Aorta (tissue), 5 donors: Measurements from ENCODE around the gene CFAP251. TPM values are rescaled to one million over a fixed set of nuclear protein-coding genes. Genes with fewer than 3 reads are reported as not detected.

Experiments
- ATAC-seq: fragments of 200-7000 bp; cut with Tn5 transposase; one replicate; pipeline ENCODE4 v1.9.1; 2022; ENCODE audit warnings: moderate library complexity; ENCODE audit not compliant: low FRiP score
- DNase-seq, 2 donors: peaks; one replicate each; pipeline ENCODE4 v3.0.0-alpha.2; 2020
- H3K27ac ChIP-seq, 2 donors: one replicate each; pipeline ENCODE4 v1.5.1; 2013; ENCODE audit warnings: low read length in 2 of 2, mild to moderate bottlenecking in 2 of 2, moderate library complexity in 2 of 2, control low read depth in 1 of 2, inconsistent platforms in 1 of 2, low read depth in 1 of 2
- H3K27me3 ChIP-seq, 2 donors: one replicate each; pipeline ENCODE4 v1.6.1; 2013; ENCODE audit warnings: control low read depth in 1 of 2, low read length in 1 of 2, mild to moderate bottlenecking in 1 of 2, moderate library complexity in 1 of 2; ENCODE audit not compliant: insufficient read depth in 2 of 2, control insufficient read depth in 1 of 2
- H3K36me3 ChIP-seq, 2 donors: one replicate each; pipeline ENCODE4 v1.6.1; 2013; ENCODE audit warnings: control low read depth in 1 of 2, low read length in 1 of 2, mild to moderate bottlenecking in 1 of 2; ENCODE audit not compliant: insufficient read depth in 2 of 2, control insufficient read depth in 1 of 2
- H3K4me1 ChIP-seq, 2 donors: one replicate each; pipeline ENCODE4 v1.6.1; 2013; ENCODE audit warnings: low read length in 2 of 2, control low read depth in 1 of 2, mild to moderate bottlenecking in 1 of 2, moderate library complexity in 1 of 2; ENCODE audit not compliant: insufficient read depth in 2 of 2, control insufficient read depth in 1 of 2
- H3K4me3 ChIP-seq, 2 donors: one replicate each; pipeline ENCODE4 v1.5.1; 2013; ENCODE audit warnings: low read length in 2 of 2, control low read depth in 1 of 2, mild to moderate bottlenecking in 1 of 2
- H3K9me3 ChIP-seq: one replicate; pipeline ENCODE4 v1.6.1; 2013; ENCODE audit warnings: mild to moderate bottlenecking, low read length; ENCODE audit not compliant: control insufficient read depth
- WGBS, 2 donors: extraction: QIAGEN DNeasy Blood & Tissue Kit; methylation state at CpG; one replicate each; pipeline ENCODE4 v1.1.7; 2013; 5-methylcytosine and 5-hydroxymethylcytosine counted together
- intact Hi-C, 2 donors: fragments of 100-400 bp; cut with DNase I; formaldehyde crosslinking; loops; one replicate each; pipeline versions ENCODE4 v1.14.2 to v1.15.0; 2022
- polyA plus RNA-seq, 2 donors: library from polyadenylated mRNA; stranded (reverse); fragments of 200-250 nt; gene quantifications; one replicate each; pipeline ENCODE4 v1.2.3, GENCODE V29; 2013
- total RNA-seq, 2 donors: library from RNA; stranded (reverse); fragmentation: NEBNext Ultra II Directional; extraction: Animal tissue kit (Norgen Biotek cat#: 25700); gene quantifications; one replicate each; pipeline ENCODE4 v1.2.1, GENCODE V29; 2021
- donor health status: healthy with polysubstance abuse.
- donor health status: Bipolar disorder and iron deficiency.
- donor health status: DM: no; HTN: no; CAD: no.
- donor health status: DM: no; HTN: no; CAD: no.
- donor health status: DM: yes; HTN: yes; CAD: no.

The CFAP251 gene
- total and polyA plus RNA-seq, 4 donors: 0.88 to 3.9 (median 2.2) TPM

- Histone ChIP-seq H3K4me1 (no peaks in the 10 kb centered on the region), H3K4me3 (no peak overlapping the region), H3K9me3 (no peaks in the 10 kb centered on the region), H3K27ac (no peak overlapping the region), H3K36me3 (peaks cover 0 to 3% of the 10 kb centered on the region in 2 donors), H3K27me3 (no peaks in the 10 kb centered on the region)
- DNase-seq (no peak), ATAC-seq (no peak)
- WGBS, 2 donors: 94% methylated on average over 4 of the region's 4 CpGs
- intact Hi-C loops: no loop called here
These were observed 14.6 kb downstream of the CFAP251 start for GRCh38 chr12:121932914-121933521.

GRCh38 chr12:121933522-121934308 is 15.3 kb downstream of the CFAP251 start:
- no peaks in the 10 kb centered on the region for H3K9me3 ChIP-seq
- H3K27ac ChIP-seq: no peak overlapping the region
- intact Hi-C loops: no loop called here
- 93 to 94% methylated on average over 17 of the region's 17 CpGs for WGBS, 2 donors
- no peak overlapping the region for H3K4me3 ChIP-seq
- DNase-seq (no peak), ATAC-seq (no peak)
- H3K36me3 ChIP-seq: peaks cover 0 to 3% of the 10 kb centered on the region in 2 donors
- no peaks in the 10 kb centered on the region for H3K4me1 ChIP-seq
- no peaks in the 10 kb centered on the region for H3K27me3 ChIP-seq

- H3K4me3 ChIP-seq: no peak overlapping the region
- peaks cover 0 to 3% of the 10 kb centered on the region in 2 donors for H3K36me3 ChIP-seq
- WGBS, 2 donors: 98 to 99% methylated on average over 2 of the region's 2 CpGs
- H3K27me3 ChIP-seq: no peaks in the 10 kb centered on the region
- ATAC-seq (no peak), DNase-seq (no peak)
- no peak overlapping the region for H3K27ac ChIP-seq
- H3K4me1 ChIP-seq: no peaks in the 10 kb centered on the region
- intact Hi-C loops: no loop called here
- no peaks in the 10 kb centered on the region for H3K9me3 ChIP-seq
These were observed 15.9 kb downstream of the CFAP251 start for GRCh38 chr12:121934309-121934664.

- ATAC-seq (no peak), DNase-seq (no peak)
- Histone ChIP-seq H3K4me1 (no peaks in the 10 kb centered on the region), H3K27ac (no peak overlapping the region), H3K27me3 (no peaks in the 10 kb centered on the region), H3K36me3 (peaks cover 0 to 1% of the 10 kb centered on the region in 2 donors), H3K4me3 (no peak overlapping the region), H3K9me3 (no peaks in the 10 kb centered on the region)
- 97% methylated on average over 7 of the region's 7 CpGs for WGBS, 2 donors
- intact Hi-C loops: no loop called here
These were observed 19.3 kb downstream of the CFAP251 start for GRCh38 chr12:121937654-121938053.

GRCh38 chr12:121939186-121939585 is 20.8 kb downstream of the CFAP251 start:
- no peaks in the 10 kb centered on the region for H3K27me3 ChIP-seq
- ATAC-seq: no peak
- no peaks in the 10 kb centered on the region for H3K4me1 ChIP-seq
- intact Hi-C loops: no loop called here
- no peaks in the 10 kb centered on the region for H3K9me3 ChIP-seq
- no peak overlapping the region for H3K27ac ChIP-seq
- no peak for DNase-seq
- H3K4me3 ChIP-seq: no peak overlapping the region
- 75 to 81% methylated on average over 7 of the region's 7 CpGs for WGBS, 2 donors
- H3K36me3 ChIP-seq: no peaks in the 10 kb centered on the region

- no peaks in the 10 kb centered on the region for H3K4me1 ChIP-seq
- intact Hi-C loops: no loop called here
- ATAC-seq (no peak), DNase-seq (no peak)
- 78 to 80% methylated on average over 4 of the region's 4 CpGs for WGBS, 2 donors
- H3K27me3 ChIP-seq: no peaks in the 10 kb centered on the region
- no peak overlapping the region for H3K4me3 ChIP-seq
- no peaks in the 10 kb centered on the region for H3K36me3 ChIP-seq
- no peak overlapping the region for H3K27ac ChIP-seq
- no peaks in the 10 kb centered on the region for H3K9me3 ChIP-seq
These were observed 21.8 kb downstream of the CFAP251 start for GRCh38 chr12:121939992-121940766.

- DNase-seq (no peak), ATAC-seq (no peak)
- Histone ChIP-seq H3K36me3 (no peaks in the 10 kb centered on the region), H3K4me1 (no peaks in the 10 kb centered on the region), H3K27me3 (no peaks in the 10 kb centered on the region), H3K9me3 (no peaks in the 10 kb centered on the region), H3K27ac (no peak overlapping the region), H3K4me3 (no peak overlapping the region)
- WGBS, 2 donors: 96 to 97% methylated on average over 15 of the region's 15 CpGs
- intact Hi-C loops: no loop called here
These were observed 23.8 kb downstream of the CFAP251 start for GRCh38 chr12:121942145-121942718.

- H3K9me3 ChIP-seq: no peaks in the 10 kb centered on the region
- ATAC-seq (no peak), DNase-seq (no peak)
- no peak overlapping the region for H3K27ac ChIP-seq
- H3K36me3 ChIP-seq: no peaks in the 10 kb centered on the region
- H3K27me3 ChIP-seq: no peaks in the 10 kb centered on the region
- H3K4me3 ChIP-seq: no peak overlapping the region
- intact Hi-C loops: no loop called here
- no peaks in the 10 kb centered on the region for H3K4me1 ChIP-seq
These were observed 25.5 kb downstream of the CFAP251 start for GRCh38 chr12:121943926-121944325.
